ENCODE results near the gene EPHA5.

The EPHA5 gene

DNA sequence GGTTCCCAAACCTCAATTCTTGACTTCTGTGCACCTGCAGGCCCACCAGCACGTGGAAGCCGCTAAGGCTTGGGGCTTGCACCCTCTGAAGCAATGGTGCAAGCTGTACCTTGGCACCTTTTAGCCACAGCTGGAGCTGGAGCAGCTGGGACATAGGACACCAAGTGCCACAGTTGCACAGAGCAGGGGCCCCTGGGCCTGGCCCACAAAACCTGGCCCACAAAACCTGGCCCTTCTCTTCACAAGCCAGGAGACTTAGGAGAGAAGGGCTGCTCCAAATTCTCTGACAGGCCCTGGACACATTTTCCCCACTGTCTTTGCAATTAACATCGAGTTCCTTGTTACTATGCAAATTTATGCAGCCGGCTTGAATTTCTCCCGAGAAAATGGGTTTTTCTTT lies 197.8 kb downstream of the EPHA5 start:
- no peak for DNase-seq

DNA sequence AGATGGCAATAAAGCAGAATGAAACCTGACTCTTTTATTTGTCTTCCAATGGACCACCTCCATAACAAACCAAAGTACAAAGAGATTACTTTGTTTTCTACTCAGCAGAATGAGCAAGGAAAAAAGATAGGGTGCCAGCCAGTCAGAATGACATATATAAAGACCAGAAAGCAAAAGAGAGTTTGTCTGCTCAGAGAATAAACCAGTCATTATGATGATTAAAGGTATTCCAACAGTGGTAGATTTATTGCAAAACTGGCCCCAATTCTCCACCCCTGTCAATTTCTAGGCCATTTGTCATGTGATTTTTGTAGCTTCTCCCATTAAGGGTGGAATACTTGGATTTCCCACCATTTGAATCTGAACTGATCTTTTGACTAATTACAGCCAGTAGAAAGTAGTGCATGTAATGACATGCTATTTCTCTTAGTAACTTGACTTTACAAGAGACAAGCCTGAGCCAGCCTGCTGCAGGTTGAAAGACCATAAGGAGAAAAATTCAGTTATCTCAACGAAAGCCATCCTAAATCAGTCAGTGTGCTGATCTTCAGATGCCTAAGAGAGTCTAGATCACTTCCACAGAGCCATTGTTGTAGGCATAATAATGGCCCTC lies 203.1 kb downstream of the EPHA5 start:
- DNase-seq, result no peak

GRCh38 chr4:65461781-65462180 lies 208.5 kb downstream of the EPHA5 start:
- DNase-seq, result no peak

DNA sequence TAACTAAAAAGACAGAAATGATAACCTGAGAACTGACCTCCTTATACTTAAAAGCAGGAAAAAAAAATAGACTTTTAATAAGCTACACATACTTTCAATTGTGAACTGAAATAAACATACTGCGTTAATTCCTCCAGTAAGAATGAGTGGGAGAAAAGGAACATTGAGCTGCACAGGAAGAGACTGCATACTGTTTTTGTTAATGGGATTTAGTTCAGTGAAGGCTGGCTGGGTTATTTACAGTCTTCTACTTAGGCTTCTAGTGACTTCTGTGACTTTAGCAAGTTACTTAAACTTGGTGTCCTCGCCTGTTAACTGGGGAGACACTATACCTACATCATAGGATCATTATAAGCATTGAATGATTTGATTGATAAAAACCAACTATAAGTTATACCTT lies 213.3 kb downstream of the EPHA5 start:
- no peak for DNase-seq

DNA sequence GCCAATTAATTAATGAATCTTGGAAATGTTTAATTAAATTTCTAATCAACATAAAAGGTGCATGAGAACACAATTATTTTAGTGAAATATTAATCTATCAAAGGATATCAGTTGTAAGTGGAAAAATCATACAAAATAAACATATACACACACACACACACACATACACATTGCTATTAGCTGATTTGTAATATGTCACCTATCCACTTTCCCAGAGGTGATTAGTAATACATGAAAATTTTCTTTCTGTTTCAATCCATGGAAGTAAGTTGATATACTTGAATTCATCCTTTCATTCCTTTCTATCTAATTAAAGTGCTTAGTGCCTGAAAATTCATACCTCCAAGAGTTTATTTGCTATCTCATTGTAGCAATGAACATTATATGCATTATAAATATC lies 213.7 kb downstream of the EPHA5 start:
- no peak for DNase-seq

- no peak for DNase-seq
Observed at GRCh38 chr4:65453398-65453797, 216.9 kb downstream of the EPHA5 start.

GRCh38 chr4:65450899-65451298 lies 219.4 kb downstream of the EPHA5 start:
- DNase-seq, result no peak

DNA sequence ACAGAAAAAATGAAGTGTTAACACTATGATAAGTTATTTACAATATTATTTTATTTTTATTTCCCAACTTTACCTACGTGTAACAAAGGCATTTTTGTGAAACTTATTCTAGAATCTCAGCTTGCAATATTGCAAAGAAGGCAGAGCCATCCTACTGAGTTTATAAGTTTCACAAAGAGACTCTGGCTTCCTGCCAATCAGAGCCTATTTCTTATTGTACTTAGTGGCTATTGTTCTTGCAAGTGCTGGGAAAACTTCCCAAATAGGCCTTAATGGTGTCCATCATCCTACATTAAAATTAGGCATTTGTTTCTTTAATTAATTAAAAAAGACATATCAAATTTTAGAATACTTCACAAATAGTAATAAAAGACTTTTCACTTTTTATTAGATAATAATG lies 233.2 kb downstream of the EPHA5 start:
- no peak for DNase-seq

DNA sequence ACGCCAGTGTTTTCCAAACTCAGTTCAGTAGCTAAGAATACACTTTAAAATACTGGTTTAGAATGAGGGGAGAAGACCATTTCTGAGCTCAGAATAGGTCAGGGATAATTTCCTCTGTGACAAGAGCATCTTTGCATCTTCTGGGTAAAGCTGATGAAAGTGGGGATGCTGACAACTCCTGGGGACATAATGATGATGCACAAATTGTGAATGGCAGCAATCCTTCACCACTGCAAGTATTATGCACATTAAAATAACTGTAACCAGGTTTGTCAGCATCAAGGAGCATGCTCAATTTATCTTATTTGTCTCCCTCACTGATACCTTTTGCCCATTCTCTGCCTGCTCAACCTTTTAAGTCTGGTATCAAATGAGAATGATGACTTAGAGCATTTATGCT lies 248.2 kb downstream of the EPHA5 start:
- no peak for DNase-seq

DNA sequence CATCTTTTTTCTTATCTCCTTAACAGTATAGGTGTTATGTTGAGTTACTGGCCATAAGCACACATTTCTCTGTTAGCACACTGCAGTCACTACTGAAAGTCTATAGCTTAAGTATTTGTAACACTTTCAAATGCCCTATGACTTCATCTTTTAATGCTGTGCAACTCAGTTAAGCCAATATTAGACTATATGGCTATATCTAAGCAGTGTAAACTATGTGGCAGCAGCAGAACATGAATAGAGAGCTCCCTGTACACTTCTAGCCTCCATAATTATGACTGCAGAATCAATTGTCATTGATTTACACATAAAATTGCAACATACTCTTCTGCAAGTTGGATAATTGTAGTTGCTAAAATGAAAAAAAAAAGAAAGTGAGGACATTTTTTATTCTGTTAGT lies 250.3 kb downstream of the EPHA5 start:
- no peak for DNase-seq

GRCh38 chr4:65416891-65417290 lies 253.4 kb downstream of the EPHA5 start:
- no peak for DNase-seq

DNA sequence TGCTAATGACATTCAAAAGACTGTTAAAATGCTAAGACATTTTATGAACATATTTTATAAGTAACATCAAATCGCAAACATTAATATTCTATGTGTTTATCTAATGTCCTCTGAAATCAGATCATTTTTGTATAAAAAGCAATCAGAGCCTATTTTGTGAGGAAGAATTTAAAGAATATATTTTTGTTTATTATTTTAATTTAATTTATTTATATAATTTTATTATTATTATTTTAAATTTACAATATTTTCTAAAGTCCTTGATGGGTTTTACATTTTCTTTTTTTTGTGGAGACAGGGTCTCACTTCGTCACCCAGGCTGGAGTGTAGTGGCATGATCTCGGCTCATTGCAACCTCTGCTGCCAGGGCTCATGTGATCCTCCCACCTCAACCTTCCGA lies 262.8 kb downstream of the EPHA5 start:
- no peak for DNase-seq

DNA sequence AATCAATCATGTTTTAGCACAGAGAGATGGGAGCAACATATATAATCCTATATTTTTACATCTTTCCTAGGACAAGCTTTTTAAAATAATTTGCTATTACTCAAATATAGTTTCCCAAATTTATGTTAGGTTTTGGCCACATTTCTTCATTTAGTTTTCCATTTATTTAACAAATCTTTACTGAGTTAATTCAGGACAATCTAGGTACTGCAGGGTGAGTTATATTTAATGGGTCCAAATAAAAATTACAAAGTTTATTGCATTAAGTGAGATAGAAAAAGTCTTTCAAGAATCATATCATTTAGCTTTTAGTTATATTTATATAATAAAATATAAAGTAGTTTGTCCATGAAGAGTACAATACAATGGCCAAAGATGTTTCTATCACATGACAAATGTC lies 269.2 kb downstream of the EPHA5 start:
- DNase-seq, result no peak

GRCh38 chr4:65399084-65399483 lies 271.2 kb downstream of the EPHA5 start:
- DNase-seq, result no peak

DNA sequence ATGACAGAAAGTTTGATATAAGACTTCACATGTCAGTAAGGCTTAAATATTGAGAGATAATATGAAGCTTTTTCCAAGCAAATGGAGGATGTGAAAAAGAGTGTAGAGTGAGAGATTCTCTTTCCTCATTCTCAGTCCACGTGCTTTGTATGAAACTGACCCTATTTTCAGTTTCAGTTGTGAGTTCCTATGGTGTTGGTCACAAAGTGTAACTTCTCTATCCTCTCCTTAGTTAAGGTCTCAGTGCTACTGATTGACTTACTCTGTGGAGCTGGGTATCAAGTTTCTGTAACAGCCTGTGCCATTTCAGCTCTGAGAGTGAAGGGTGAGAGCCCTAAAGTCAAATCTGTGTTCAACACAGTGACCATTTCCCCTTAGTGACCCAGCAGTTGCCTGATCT lies 277.2 kb downstream of the EPHA5 start:
- DNase-seq, result no peak

- DNase-seq, result no peak
Observed at GRCh38 chr4:65392488-65392887, 277.8 kb downstream of the EPHA5 start.

- no peak for DNase-seq
Observed at GRCh38 chr4:65391814-65392213, 278.5 kb downstream of the EPHA5 start.

GRCh38 chr4:65391382-65391781 lies 278.9 kb downstream of the EPHA5 start:
- DNase-seq, result no peak

GRCh38 chr4:65386927-65387326 lies 283.4 kb downstream of the EPHA5 start:
- DNase-seq, result no peak

DNA sequence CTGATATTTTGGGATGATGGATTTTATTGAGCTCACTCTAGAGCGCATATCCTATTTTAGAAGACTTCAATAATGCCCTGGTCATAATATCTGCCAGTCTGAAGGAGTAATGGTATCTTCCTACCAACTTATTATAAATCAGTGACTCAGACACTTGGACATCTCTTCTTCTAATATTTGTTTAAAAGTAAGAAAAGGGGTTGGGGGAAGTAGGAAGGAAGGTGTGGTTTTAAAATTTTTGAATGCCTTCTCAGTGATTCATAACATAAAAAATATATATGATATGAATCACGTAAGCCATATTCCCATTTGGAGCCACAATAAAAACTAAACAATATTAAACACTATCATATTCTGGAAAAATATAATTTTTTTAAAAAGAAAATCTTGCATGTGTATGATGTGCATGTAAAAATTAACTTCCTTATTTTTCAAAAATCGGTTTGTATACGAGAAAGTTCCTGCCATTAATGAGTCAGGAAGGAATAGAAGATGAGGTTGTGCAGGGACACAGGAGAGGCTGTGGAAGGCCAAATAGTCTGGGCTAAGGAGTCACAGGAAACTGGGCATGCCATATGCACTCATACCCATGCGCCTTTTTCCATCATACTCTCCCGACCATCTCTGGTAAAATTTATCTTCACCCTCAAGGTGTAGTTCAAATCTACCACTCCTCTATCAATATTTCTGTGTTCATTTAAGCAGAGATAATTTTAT lies 286.5 kb downstream of the EPHA5 start:
- no peak for DNase-seq

- DNase-seq, result no peak
Observed at GRCh38 chr4:65381648-65382047, 288.6 kb downstream of the EPHA5 start.

GRCh38 chr4:65370709-65371108 lies 299.6 kb downstream of the EPHA5 start:
- no peak for DNase-seq

DNA sequence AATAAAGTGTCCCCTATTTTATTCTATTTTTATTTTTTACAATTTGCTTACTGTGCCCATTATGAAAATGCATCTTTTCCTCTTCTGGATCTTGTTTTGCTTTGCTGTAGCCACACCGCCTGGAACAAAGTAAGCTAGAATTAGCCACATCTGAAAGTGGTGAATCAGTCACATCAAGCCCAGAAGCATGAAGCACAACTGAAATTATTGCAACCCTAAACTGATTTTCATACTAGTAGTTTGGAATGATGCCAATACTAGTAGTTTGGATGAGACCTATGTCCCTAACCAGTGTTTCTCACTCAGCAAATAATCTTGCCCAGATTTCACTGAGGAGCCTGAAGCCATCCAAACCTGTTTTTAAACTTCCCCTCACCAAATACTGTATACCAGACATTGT lies 303.0 kb downstream of the EPHA5 start:
- DNase-seq, result no peak

DNA sequence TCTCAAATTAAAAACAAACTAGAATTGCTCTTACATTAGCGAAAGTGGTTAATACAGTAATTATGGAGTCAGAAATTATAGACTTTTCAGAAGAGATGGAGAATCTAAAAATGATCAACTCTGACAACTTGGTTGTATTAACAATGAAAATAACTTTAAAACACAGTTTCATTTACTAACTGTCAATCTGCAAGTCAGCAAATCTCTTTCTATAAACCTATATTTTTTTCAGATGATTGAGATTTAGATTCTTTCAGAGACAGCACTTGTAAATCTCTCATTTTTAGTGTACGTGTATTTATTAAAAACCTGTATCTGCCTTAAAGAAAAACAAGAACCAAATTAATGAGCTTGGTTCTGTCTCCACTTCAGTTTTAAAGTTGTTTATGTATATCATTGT lies 311.4 kb downstream of the EPHA5 start:
- no peak for DNase-seq

DNA sequence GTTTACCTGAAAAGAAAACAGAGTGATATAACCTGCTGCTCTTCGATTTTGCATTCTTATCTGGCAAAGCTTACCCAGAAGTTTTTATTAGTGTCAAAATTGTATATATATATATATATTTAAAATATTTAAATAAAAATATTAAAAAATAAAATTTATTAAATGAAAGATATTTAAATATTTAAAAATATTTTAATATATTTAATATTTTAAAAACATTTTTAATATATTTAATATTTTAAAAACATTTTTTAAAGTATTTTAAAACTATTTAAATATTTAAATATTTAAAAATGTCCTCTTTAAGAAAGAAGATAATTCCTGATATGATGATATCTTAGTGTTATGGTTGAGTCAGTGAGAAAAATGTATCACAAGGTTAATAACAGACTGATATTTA lies 317.2 kb downstream of the EPHA5 start:
- no peak for DNase-seq
